HCT116 (cell line): Measurements from ENCODE around the gene ZNF214. TPM values are rescaled to one million over a fixed set of nuclear protein-coding genes. Genes with fewer than 3 reads are reported as not detected.

ENCODE experiments used
- ATAC-seq: fragments of 200-7000 bp; cut with Tn5 transposase; 2 replicates; pipeline ENCODE4 v1.9.1; 2020; ENCODE audit warnings: mild to moderate bottlenecking, moderate library complexity
- BruUV-seq: library from RNA; stranded (reverse); fragments of 400-500 nt; replicated peaks from 2 replicates; lab custom pipeline; 2021; lab: Mats Ljungman, UMichigan
- CTCF ChIA-PET: fragments of 300-600 bp; sonication (Branson Sonifier 250); formaldehyde crosslinking; loops from one replicate; lab custom pipeline; 2021; ENCODE audit warnings: antibody characterized with exemption; lab: Charles Lee
- POLR2A ChIA-PET: fragments of 300-600, 350-600 bp; sonication (Branson Sonifier 250); formaldehyde crosslinking; loops from one replicate; lab custom pipeline; 2021; ENCODE audit warnings: antibody characterized with exemption; lab: Charles Lee
- RAD21 ChIA-PET, 2 experiments: fragments of 300-600 bp; sonication (Branson Sonifier 250); formaldehyde crosslinking; loops; one replicate each; lab custom pipeline; 2023; ENCODE audit warnings: low total read pairs in 2 of 2; ENCODE audit not compliant: uncharacterized antibody in 2 of 2, unreplicated experiment in 2 of 2, low non-redundant PET in 1 of 2; lab: Charles Lee
- DNase-seq: peaks from one replicate; pipeline ENCODE4 v3.0.0-alpha.2; 2010; ENCODE audit warnings: low read depth, low spot score
- H2AFZ ChIP-seq: fragments of 200-600 bp; shearing (Covaris generic), sonication (generic); 2 replicates; pipeline ENCODE4 v1.6.1; 2017; ENCODE audit warnings: low read depth, mixed run types, mixed read lengths, antibody characterized with exemption, low read length; ENCODE audit not compliant: poor library complexity, severe bottlenecking
- H3K27ac ChIP-seq: 2 replicates; pipeline ENCODE4 v1.5.1; 2012; ENCODE audit warnings: low read depth, low read length
- H3K27me3 ChIP-seq: fragments of 200-600 bp; sonication (generic); 2 replicates; pipeline ENCODE4 v1.6.1; 2016; ENCODE audit warnings: mixed run types, low read length, mixed read lengths; ENCODE audit not compliant: insufficient read depth
- H3K36me3 ChIP-seq, 2 experiments: fragments of 200-500 bp in 1 of 2; fragments of 200-600 bp in 1 of 2; sonication (Bioruptor generic) in 1 of 2; sonication (generic) in 1 of 2; 2 replicates each; pipeline versions ENCODE4 v1.5.1 to v1.6.1; 2014 to 2016; ENCODE audit warnings: low read length in 2 of 2, inconsistent platforms in 1 of 2, mixed read lengths in 1 of 2, mixed run types in 1 of 2; ENCODE audit not compliant: insufficient read depth in 2 of 2, control insufficient read depth in 1 of 2
- H3K4me1 ChIP-seq, 2 experiments: fragments of 200-600 bp in 1 of 2; sonication (generic) in 1 of 2; 2 replicates each; pipeline versions ENCODE4 v1.5.1 to v1.6.1; 2012 to 2017; ENCODE audit warnings: low read length in 2 of 2, inconsistent platforms in 1 of 2, mild to moderate bottlenecking in 1 of 2, mixed read lengths in 1 of 2, mixed run types in 1 of 2, moderate library complexity in 1 of 2; ENCODE audit not compliant: insufficient read depth in 2 of 2, control insufficient read depth in 1 of 2
- H3K4me2 ChIP-seq: fragments of 200-600 bp; sonication (generic); 2 replicates; pipeline ENCODE4 v1.6.1; 2017; ENCODE audit warnings: mixed run types, low read length, mixed read lengths
- H3K4me3 ChIP-seq, 2 experiments: fragments of 200-600 bp in 1 of 2; sonication (generic) in 1 of 2; replicated peaks in 1 of 2; 2 replicates each; pipeline ENCODE4 v1.5.1; 2011 to 2016; ENCODE audit warnings: low read length in 2 of 2, control low read depth in 1 of 2, low read depth in 1 of 2, mild to moderate bottlenecking in 1 of 2, mixed read lengths in 1 of 2, mixed run types in 1 of 2
- H3K79me2 ChIP-seq: fragments of 200-600 bp; sonication (generic); 2 replicates; pipeline ENCODE4 v1.6.1; 2017; ENCODE audit warnings: mild to moderate bottlenecking, mixed run types, low read length, moderate library complexity, mixed read lengths; ENCODE audit not compliant: insufficient read depth
- H3K9ac ChIP-seq: fragments of 200-600 bp; sonication (generic); 2 replicates; pipeline ENCODE4 v1.6.1; 2016; ENCODE audit warnings: low read length, mixed read lengths
- H3K9me2 ChIP-seq: fragments of 200-600 bp; sonication (generic), shearing (Covaris generic); 2 replicates; pipeline ENCODE4 v1.6.1; 2017; ENCODE audit warnings: mixed run types, mild to moderate bottlenecking, moderate library complexity; ENCODE audit not compliant: insufficient read depth
- H3K9me3 ChIP-seq, 2 experiments: fragments of 200-500 bp in 1 of 2; fragments of 200-600 bp in 1 of 2; sonication (Bioruptor generic) in 1 of 2; sonication (generic) in 1 of 2; 2 replicates each; pipeline ENCODE4 v1.6.1; 2014 to 2017; ENCODE audit warnings: low read length in 2 of 2, mixed read lengths in 2 of 2, inconsistent platforms in 1 of 2, low read depth in 1 of 2, mild to moderate bottlenecking in 1 of 2, mixed run types in 1 of 2, moderate library complexity in 1 of 2; ENCODE audit not compliant: control insufficient read depth in 1 of 2, insufficient read depth in 1 of 2
- H4K20me1 ChIP-seq: fragments of 200-600 bp; sonication (generic), shearing (Covaris generic); 2 replicates; pipeline ENCODE4 v1.6.1; 2017; ENCODE audit warnings: mixed run types, mild to moderate bottlenecking, moderate library complexity; ENCODE audit not compliant: insufficient read depth
- CBX3 ChIP-seq: IDR thresholded peaks from 2 replicates; pipeline ENCODE4 v1.6.1; 2012; ENCODE audit warnings: low read depth
- CEBPB ChIP-seq: IDR thresholded peaks from 2 replicates; pipeline ENCODE4 v1.6.1; 2012; ENCODE audit warnings: low read depth
- EGR1 ChIP-seq: IDR thresholded peaks from 2 replicates; pipeline ENCODE4 v1.6.1; 2012; ENCODE audit warnings: low read depth
- EZH2 ChIP-seq: fragments of 200-600 bp; sonication (generic); IDR thresholded peaks from 2 replicates; pipeline ENCODE4 v1.6.1; 2017; ENCODE audit warnings: antibody characterized with exemption, mixed run types
- EZH2phosphoT487 ChIP-seq: fragments of 200-600 bp; IDR thresholded peaks from 2 replicates; pipeline ENCODE4 v1.6.1; 2018; ENCODE audit warnings: antibody characterized with exemption, borderline replicate concordance
- FOSL1 ChIP-seq: IDR thresholded peaks from 2 replicates; pipeline ENCODE4 v1.6.1; 2012; ENCODE audit warnings: low read depth
- JUND ChIP-seq: IDR thresholded peaks from 2 replicates; pipeline ENCODE4 v1.6.1; 2012
- POLR2AphosphoS5 ChIP-seq: IDR thresholded peaks from 2 replicates; pipeline ENCODE4 v1.6.1; 2011; ENCODE audit warnings: mild to moderate bottlenecking, low read depth, low read length, moderate library complexity
- RAD21 ChIP-seq: IDR thresholded peaks from 2 replicates; pipeline ENCODE4 v1.6.1; 2012; ENCODE audit warnings: low read depth, mild to moderate bottlenecking
- SIN3A ChIP-seq: IDR thresholded peaks from 2 replicates; pipeline ENCODE4 v1.6.1; 2012; ENCODE audit warnings: low read depth
- SP1 ChIP-seq: IDR thresholded peaks from 2 replicates; pipeline ENCODE4 v1.6.1; 2012; ENCODE audit warnings: low read depth
- SRF ChIP-seq: IDR thresholded peaks from 2 replicates; pipeline ENCODE4 v1.6.1; 2012; ENCODE audit warnings: low read depth
- TCF7L2 ChIP-seq: IDR thresholded peaks from 2 replicates; pipeline ENCODE4 v1.7.0; 2011; ENCODE audit warnings: borderline replicate concordance, inconsistent platforms; ENCODE audit not compliant: insufficient read depth, insufficient read length; ENCODE audit errors: extremely low read depth
- ZFX ChIP-seq: fragments of 450-650 bp; IDR thresholded peaks from 2 replicates; pipeline ENCODE4 v1.6.1; 2017
- ZNF274 ChIP-seq: fragments of 200-500 bp; sonication (Bioruptor generic); IDR thresholded peaks from 2 replicates; pipeline ENCODE4 v1.6.1; 2014; ENCODE audit warnings: mild to moderate bottlenecking, low read depth, low read length, inconsistent platforms
- intact Hi-C: fragments of 100-400 bp; cut with micrococcal nuclease; formaldehyde crosslinking; loops from 2 replicates; pipeline ENCODE4 v1.10.0; 2022
- total RNA-seq: library from RNA; stranded (reverse); gene quantifications from one replicate; pipeline ENCODE4 v1.2.1, GENCODE V29; 2021; ENCODE audit not compliant: unreplicated experiment
- TF ChIP-seq, protein P1 (sequence below): IDR thresholded peaks from 2 replicates; pipeline ENCODE4 v1.6.1; 2012
- TF ChIP-seq, protein P2 (sequence below): IDR thresholded peaks from 2 replicates; pipeline ENCODE4 v1.6.1; 2011; ENCODE audit warnings: mild to moderate bottlenecking, low read length, moderate library complexity; ENCODE audit not compliant: insufficient replicate concordance; ENCODE audit errors: extremely low read depth
- TF ChIP-seq, protein P3 (sequence below): IDR thresholded peaks from 2 replicates; pipeline ENCODE4 v1.6.1; 2012
- TF ChIP-seq, protein P4 (sequence below): IDR thresholded peaks from 2 replicates; pipeline ENCODE4 v1.6.1; 2012; ENCODE audit warnings: low read depth
- TF ChIP-seq, protein P5 (sequence below), 3 experiments: fragments of 200-600 bp in 1 of 3; sonication (generic) in 1 of 3; IDR thresholded peaks in 2 of 3; conservative IDR thresholded peaks in 1 of 3; 2 replicates each; pipeline ENCODE4 v1.5.1; 2012 to 2017; ENCODE audit warnings: low read depth in 2 of 3, low read length in 2 of 3, antibody characterized with exemption in 1 of 3, borderline replicate concordance in 1 of 3, control low read depth in 1 of 3, mild to moderate bottlenecking in 1 of 3, mixed read lengths in 1 of 3, mixed run types in 1 of 3, moderate library complexity in 1 of 3; ENCODE audit not compliant: insufficient read depth in 1 of 3

The ZNF214 gene
- total RNA-seq, 1 experiment from 2014 or later: 2.1 TPM

DNA sequence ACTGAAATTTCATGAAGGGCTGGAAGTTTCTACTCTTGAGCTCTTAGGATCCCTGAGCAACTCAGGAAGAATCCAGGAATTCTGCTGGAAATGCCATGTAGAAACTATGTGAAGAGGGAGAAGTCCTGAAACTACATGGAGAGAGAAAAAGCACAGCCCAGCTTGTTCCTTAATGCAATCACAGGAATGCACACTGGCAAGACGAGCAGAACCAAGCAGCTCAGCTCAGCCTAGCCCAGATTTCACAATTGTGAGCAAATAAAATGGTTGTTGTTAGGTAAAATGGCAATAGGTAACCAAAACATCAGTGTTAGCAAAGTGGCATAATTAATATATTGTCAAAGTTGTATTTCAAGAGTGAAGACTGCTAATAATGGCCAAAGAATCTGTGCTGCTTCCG, 28.1 kb downstream of the ZNF214 start:
- Histone ChIP-seq H4K20me1 (no peaks in the 10 kb centered on the region), H3K9me3 (no peaks in the 10 kb centered on the region), H3K27ac (no peak overlapping the region), H3K79me2 (no peaks in the 10 kb centered on the region), H3K4me1 (peaks cover 0 to 5% of the 10 kb centered on the region in 2 experiments; a peak in 1 of 4 replicates), H3K9me2 (no peaks in the 10 kb centered on the region), H3K4me3 (no peak overlapping the region), H3K27me3 (no peaks in the 10 kb centered on the region), H3K36me3 (no peaks in the 10 kb centered on the region), H2AFZ (no peak overlapping the region), H3K4me2 (no peak overlapping the region), H3K9ac (no peak overlapping the region)
- intact Hi-C loops: no loop called here
- no TSS peak for BruUV-seq
- POLR2A ChIA-PET: no interaction called here
- TF ChIP-seq SIN3A: no peak
- TF ChIP-seq, protein P1, sequence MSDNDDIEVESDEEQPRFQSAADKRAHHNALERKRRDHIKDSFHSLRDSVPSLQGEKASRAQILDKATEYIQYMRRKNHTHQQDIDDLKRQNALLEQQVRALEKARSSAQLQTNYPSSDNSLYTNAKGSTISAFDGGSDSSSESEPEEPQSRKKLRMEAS: no peak
- TF ChIP-seq SP1: no peak
- TF ChIP-seq POLR2AphosphoS5: no peak
- no peak for TF ChIP-seq EZH2
- no peak for TF ChIP-seq ZNF274
- TF ChIP-seq ZFX: no peak
- no peak for TF ChIP-seq JUND
- no peak for TF ChIP-seq SRF
- TF ChIP-seq, protein P2, sequence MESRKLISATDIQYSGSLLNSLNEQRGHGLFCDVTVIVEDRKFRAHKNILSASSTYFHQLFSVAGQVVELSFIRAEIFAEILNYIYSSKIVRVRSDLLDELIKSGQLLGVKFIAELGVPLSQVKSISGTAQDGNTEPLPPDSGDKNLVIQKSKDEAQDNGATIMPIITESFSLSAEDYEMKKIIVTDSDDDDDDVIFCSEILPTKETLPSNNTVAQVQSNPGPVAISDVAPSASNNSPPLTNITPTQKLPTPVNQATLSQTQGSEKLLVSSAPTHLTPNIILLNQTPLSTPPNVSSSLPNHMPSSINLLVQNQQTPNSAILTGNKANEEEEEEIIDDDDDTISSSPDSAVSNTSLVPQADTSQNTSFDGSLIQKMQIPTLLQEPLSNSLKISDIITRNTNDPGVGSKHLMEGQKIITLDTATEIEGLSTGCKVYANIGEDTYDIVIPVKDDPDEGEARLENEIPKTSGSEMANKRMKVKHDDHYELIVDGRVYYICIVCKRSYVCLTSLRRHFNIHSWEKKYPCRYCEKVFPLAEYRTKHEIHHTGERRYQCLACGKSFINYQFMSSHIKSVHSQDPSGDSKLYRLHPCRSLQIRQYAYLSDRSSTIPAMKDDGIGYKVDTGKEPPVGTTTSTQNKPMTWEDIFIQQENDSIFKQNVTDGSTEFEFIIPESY: no peak
- TF ChIP-seq EGR1: no peak
- TF ChIP-seq, protein P3, sequence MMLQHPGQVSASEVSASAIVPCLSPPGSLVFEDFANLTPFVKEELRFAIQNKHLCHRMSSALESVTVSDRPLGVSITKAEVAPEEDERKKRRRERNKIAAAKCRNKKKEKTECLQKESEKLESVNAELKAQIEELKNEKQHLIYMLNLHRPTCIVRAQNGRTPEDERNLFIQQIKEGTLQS: no peak
- no peak for TF ChIP-seq CEBPB
- TF ChIP-seq FOSL1: no peak
- TF ChIP-seq RAD21: no peak
- TF ChIP-seq CBX3: no peak
- TF ChIP-seq, protein P4, sequence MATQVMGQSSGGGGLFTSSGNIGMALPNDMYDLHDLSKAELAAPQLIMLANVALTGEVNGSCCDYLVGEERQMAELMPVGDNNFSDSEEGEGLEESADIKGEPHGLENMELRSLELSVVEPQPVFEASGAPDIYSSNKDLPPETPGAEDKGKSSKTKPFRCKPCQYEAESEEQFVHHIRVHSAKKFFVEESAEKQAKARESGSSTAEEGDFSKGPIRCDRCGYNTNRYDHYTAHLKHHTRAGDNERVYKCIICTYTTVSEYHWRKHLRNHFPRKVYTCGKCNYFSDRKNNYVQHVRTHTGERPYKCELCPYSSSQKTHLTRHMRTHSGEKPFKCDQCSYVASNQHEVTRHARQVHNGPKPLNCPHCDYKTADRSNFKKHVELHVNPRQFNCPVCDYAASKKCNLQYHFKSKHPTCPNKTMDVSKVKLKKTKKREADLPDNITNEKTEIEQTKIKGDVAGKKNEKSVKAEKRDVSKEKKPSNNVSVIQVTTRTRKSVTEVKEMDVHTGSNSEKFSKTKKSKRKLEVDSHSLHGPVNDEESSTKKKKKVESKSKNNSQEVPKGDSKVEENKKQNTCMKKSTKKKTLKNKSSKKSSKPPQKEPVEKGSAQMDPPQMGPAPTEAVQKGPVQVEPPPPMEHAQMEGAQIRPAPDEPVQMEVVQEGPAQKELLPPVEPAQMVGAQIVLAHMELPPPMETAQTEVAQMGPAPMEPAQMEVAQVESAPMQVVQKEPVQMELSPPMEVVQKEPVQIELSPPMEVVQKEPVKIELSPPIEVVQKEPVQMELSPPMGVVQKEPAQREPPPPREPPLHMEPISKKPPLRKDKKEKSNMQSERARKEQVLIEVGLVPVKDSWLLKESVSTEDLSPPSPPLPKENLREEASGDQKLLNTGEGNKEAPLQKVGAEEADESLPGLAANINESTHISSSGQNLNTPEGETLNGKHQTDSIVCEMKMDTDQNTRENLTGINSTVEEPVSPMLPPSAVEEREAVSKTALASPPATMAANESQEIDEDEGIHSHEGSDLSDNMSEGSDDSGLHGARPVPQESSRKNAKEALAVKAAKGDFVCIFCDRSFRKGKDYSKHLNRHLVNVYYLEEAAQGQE: no peak
- TF ChIP-seq, protein P5, sequence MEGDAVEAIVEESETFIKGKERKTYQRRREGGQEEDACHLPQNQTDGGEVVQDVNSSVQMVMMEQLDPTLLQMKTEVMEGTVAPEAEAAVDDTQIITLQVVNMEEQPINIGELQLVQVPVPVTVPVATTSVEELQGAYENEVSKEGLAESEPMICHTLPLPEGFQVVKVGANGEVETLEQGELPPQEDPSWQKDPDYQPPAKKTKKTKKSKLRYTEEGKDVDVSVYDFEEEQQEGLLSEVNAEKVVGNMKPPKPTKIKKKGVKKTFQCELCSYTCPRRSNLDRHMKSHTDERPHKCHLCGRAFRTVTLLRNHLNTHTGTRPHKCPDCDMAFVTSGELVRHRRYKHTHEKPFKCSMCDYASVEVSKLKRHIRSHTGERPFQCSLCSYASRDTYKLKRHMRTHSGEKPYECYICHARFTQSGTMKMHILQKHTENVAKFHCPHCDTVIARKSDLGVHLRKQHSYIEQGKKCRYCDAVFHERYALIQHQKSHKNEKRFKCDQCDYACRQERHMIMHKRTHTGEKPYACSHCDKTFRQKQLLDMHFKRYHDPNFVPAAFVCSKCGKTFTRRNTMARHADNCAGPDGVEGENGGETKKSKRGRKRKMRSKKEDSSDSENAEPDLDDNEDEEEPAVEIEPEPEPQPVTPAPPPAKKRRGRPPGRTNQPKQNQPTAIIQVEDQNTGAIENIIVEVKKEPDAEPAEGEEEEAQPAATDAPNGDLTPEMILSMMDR (IDR thresholded peaks at IDR 0.05 in 2 of 3, conservative IDR thresholded peaks at IDR 0.05 in 1 of 3; ENCODE audit: borderline replicate concordance in 1 of 3, insufficient read depth in 1 of 3, low read depth in 2 of 3, low read length in 2 of 3): no peak
- TF ChIP-seq TCF7L2: no peak
- no peak for TF ChIP-seq EZH2phosphoT487
- CTCF ChIA-PET: no interaction called here
- DNase-seq (no peak), ATAC-seq (no peak)
- RAD21 ChIA-PET: no interaction called here
